HEK293T (cell line): ENCODE results near the gene ADAMTS17.

Experiments used
- ARNT ChIP-seq: fragments of 450-650 bp; IDR thresholded peaks from 2 replicates; pipeline ENCODE4 v1.6.1; 2017; ENCODE audit warnings: mild to moderate bottlenecking
- BHLHE40 ChIP-seq: fragments of 450-650 bp; IDR thresholded peaks from 2 replicates; pipeline ENCODE4 v1.6.1; 2016; ENCODE audit warnings: mild to moderate bottlenecking, moderate library complexity, borderline replicate concordance
- ELF4 ChIP-seq: fragments of 450-650 bp; IDR thresholded peaks from 2 replicates; pipeline ENCODE4 v1.6.1; 2017; ENCODE audit warnings: antibody characterized with exemption
- FOXA1 ChIP-seq: fragments of 450-650 bp; IDR thresholded peaks from 2 replicates; pipeline ENCODE4 v1.6.1; 2016; ENCODE audit warnings: mild to moderate bottlenecking
- FOXK2 ChIP-seq: fragments of 450-650 bp; IDR thresholded peaks from 2 replicates; pipeline ENCODE4 v1.6.1; 2016; ENCODE audit warnings: mild to moderate bottlenecking
- FOXM1 ChIP-seq: fragments of 450-650 bp; IDR thresholded peaks from 2 replicates; pipeline ENCODE4 v1.6.1; 2017; ENCODE audit warnings: mild to moderate bottlenecking, borderline replicate concordance
- HDGF ChIP-seq: fragments of 450-650 bp; IDR thresholded peaks from 2 replicates; pipeline ENCODE4 v1.6.1; 2017; ENCODE audit warnings: antibody characterized with exemption, borderline replicate concordance
- LEF1 ChIP-seq: fragments of 450-650 bp; IDR thresholded peaks from 2 replicates; pipeline ENCODE4 v1.6.1; 2017; ENCODE audit warnings: mild to moderate bottlenecking, borderline replicate concordance
- PKNOX1 ChIP-seq: fragments of 450-650 bp; IDR thresholded peaks from 2 replicates; pipeline ENCODE4 v1.6.1; 2016
- SP1 ChIP-seq: fragments of 450-650 bp; IDR thresholded peaks from 2 replicates; pipeline ENCODE4 v1.6.1; 2017
- SUZ12 ChIP-seq: fragments of 450-650 bp; IDR thresholded peaks from 2 replicates; pipeline ENCODE4 v1.6.1; 2016; ENCODE audit warnings: mild to moderate bottlenecking
- TARDBP ChIP-seq: fragments of 450-650 bp; IDR thresholded peaks from 2 replicates; pipeline ENCODE4 v1.6.1; 2016
- ZNF384 ChIP-seq: fragments of 450-650 bp; IDR thresholded peaks from 2 replicates; pipeline ENCODE4 v1.6.1; 2016

- TF ChIP-seq FOXM1 (no peak), ELF4 (no peak), TARDBP (no peak), HDGF (no peak), SUZ12 (no peak), SP1 (no peak), BHLHE40 (no peak), ZNF384 (no peak), LEF1 (no peak), FOXK2 (no peak), FOXA1 (no peak), ARNT (no peak), PKNOX1 (no peak)
These were observed 169.3 kb downstream of the ADAMTS17 start for GRCh38 chr15:100172356-100173024.
